GM12878 (cell line): Measurements from ENCODE around the gene FAM13C. TPM values are rescaled to one million over a fixed set of nuclear protein-coding genes. Genes with fewer than 3 reads are reported as not detected.

Source experiments
- ATAC-seq: fragments of 200-7000 bp; cut with Tn5 transposase; 3 replicates; pipeline ENCODE4 v1.9.1; 2020; ENCODE audit warnings: mild to moderate bottlenecking, moderate library complexity
- BruUV-seq: library from RNA; stranded (reverse); fragments of 400-500 nt; replicated peaks from 2 replicates; lab custom pipeline; 2021; lab: Mats Ljungman, UMichigan
- CTCF ChIA-PET: fragments of 300-600 bp; sonication (Branson Sonifier 250); formaldehyde crosslinking; extraction: SDS; loops from one replicate; lab custom pipeline; 2021; ENCODE audit warnings: inconsistent platforms; lab: Yijun Ruan, JAX
- POLR2A ChIA-PET: fragments of 350-600 bp; formaldehyde crosslinking; extraction: SDS; loops from one replicate; lab custom pipeline; 2021; ENCODE audit warnings: inconsistent platforms; lab: Charles Lee
- RAD21 ChIA-PET: fragments of 300-600 bp; sonication (Branson Sonifier 250); formaldehyde crosslinking; loops from one replicate; lab custom pipeline; 2023; ENCODE audit warnings: antibody characterized with exemption; ENCODE audit not compliant: unreplicated experiment; lab: Charles Lee
- SMC1A ChIA-PET: fragments of 300-600 bp; sonication (Branson Sonifier 250); formaldehyde crosslinking; loops from one replicate; lab custom pipeline; 2023; ENCODE audit not compliant: unreplicated experiment, uncharacterized antibody; lab: Charles Lee
- DNase-seq: peaks from one replicate; pipeline ENCODE4 v3.0.0-alpha.2; 2011; ENCODE audit warnings: low read depth, low spot score
- FAIRE-seq: peaks from 3 replicates; lab custom pipeline; 2011; peaks lifted over from hg19 to GRCh38; lab: Jason Lieb, UNC
- H2AFZ ChIP-seq: 2 replicates; pipeline ENCODE4 v1.6.0; 2011; ENCODE audit warnings: low read depth, low read length, control low read depth; ENCODE audit not compliant: control insufficient read depth
- H3K27ac ChIP-seq: 2 replicates; pipeline ENCODE4 v1.5.1; 2011; ENCODE audit warnings: control low read depth; ENCODE audit not compliant: control insufficient read depth, insufficient read depth
- H3K27me3 ChIP-seq, 2 experiments: replicated peaks in 1 of 2; 2 replicates each; pipeline versions ENCODE4 v1.6.0 to v1.6.1; 2011; ENCODE audit warnings: low read length in 1 of 2; ENCODE audit not compliant: control insufficient read depth in 2 of 2, insufficient read depth in 2 of 2
- H3K36me3 ChIP-seq, 2 experiments: 2 replicates each; pipeline ENCODE4 v1.5.1; 2011; ENCODE audit warnings: low read length in 1 of 2; ENCODE audit not compliant: control insufficient read depth in 2 of 2, insufficient read depth in 2 of 2
- H3K4me1 ChIP-seq: 2 replicates; pipeline ENCODE4 v1.6.1; 2011; ENCODE audit warnings: mild to moderate bottlenecking, low read length, moderate library complexity, mixed read lengths; ENCODE audit not compliant: control insufficient read depth, insufficient read depth
- H3K4me2 ChIP-seq: 2 replicates; pipeline ENCODE4 v1.6.0; 2011; ENCODE audit warnings: control low read depth; ENCODE audit not compliant: control insufficient read depth, insufficient read depth
- H3K4me3 ChIP-seq: fragments of 200-600 bp; sonication (generic); 2 replicates; pipeline ENCODE4 v1.5.1; 2016
- H3K79me2 ChIP-seq: 2 replicates; pipeline ENCODE4 v1.6.0; 2011; ENCODE audit warnings: low read length; ENCODE audit not compliant: control insufficient read depth, insufficient read depth
- H3K9ac ChIP-seq: 2 replicates; pipeline ENCODE4 v1.8.0; 2011; ENCODE audit warnings: low read length, control low read depth, mixed read lengths; ENCODE audit not compliant: control insufficient read depth, insufficient read depth
- H3K9me3 ChIP-seq: replicated peaks from 3 replicates; pipeline ENCODE4 v1.5.1; 2011; ENCODE audit warnings: mild to moderate bottlenecking, low read length; ENCODE audit not compliant: control insufficient read depth, insufficient read depth
- H4K20me1 ChIP-seq: 2 replicates; pipeline ENCODE4 v1.6.0; 2011; ENCODE audit not compliant: control insufficient read depth, insufficient read depth
- BMI1 ChIP-seq: fragments of 450-650 bp; IDR thresholded peaks from 2 replicates; pipeline ENCODE4 v1.6.1; 2016; ENCODE audit warnings: mild to moderate bottlenecking, moderate library complexity, borderline replicate concordance
- CEBPB ChIP-seq, 2 experiments: fragments of 150-350 bp in 1 of 2; IDR thresholded peaks; 2 replicates each; pipeline ENCODE4 v1.6.1; 2012 to 2014; ENCODE audit warnings: low read depth in 2 of 2, low read length in 2 of 2, borderline replicate concordance in 1 of 2, inconsistent platforms in 1 of 2
- CREB1 ChIP-seq: IDR thresholded peaks from 2 replicates; pipeline ENCODE4 v1.6.1; 2012; ENCODE audit warnings: low read depth, mild to moderate bottlenecking, inconsistent platforms
- CUX1 ChIP-seq: IDR thresholded peaks from 2 replicates; pipeline ENCODE4 v1.6.1; 2012; ENCODE audit warnings: improper control_type of control experiment, low read depth, low read length; ENCODE audit not compliant: insufficient replicate concordance
- ETV6 ChIP-seq, 2 experiments: fragments of 450-650 bp in 1 of 2; IDR thresholded peaks in 1 of 2; conservative IDR thresholded peaks in 1 of 2; 2 replicates each; pipeline ENCODE4 v1.6.1; 2014; ENCODE audit warnings: antibody characterized with exemption in 1 of 2, borderline replicate concordance in 1 of 2, low read depth in 1 of 2, mild to moderate bottlenecking in 1 of 2, moderate library complexity in 1 of 2
- FOXM1 ChIP-seq: IDR thresholded peaks from 2 replicates; pipeline ENCODE4 v1.6.1; 2012; ENCODE audit warnings: low read depth, mild to moderate bottlenecking, inconsistent platforms, low read length, moderate library complexity
- GABPA ChIP-seq: IDR thresholded peaks from 2 replicates; pipeline ENCODE4 v1.6.1; 2014; ENCODE audit warnings: antibody characterized with exemption, low read depth, mild to moderate bottlenecking, inconsistent platforms
- IKZF2 ChIP-seq, 2 experiments: fragments of 450-650 bp; IDR thresholded peaks; 2 replicates each; pipeline ENCODE4 v1.6.1; 2017; ENCODE audit warnings: mild to moderate bottlenecking in 2 of 2, moderate library complexity in 2 of 2
- MTA3 ChIP-seq: IDR thresholded peaks from 2 replicates; pipeline ENCODE4 v1.6.1; 2012; ENCODE audit warnings: low read length, inconsistent platforms, borderline replicate concordance
- POLR2A ChIP-seq: IDR thresholded peaks from 2 replicates; pipeline ENCODE4 v1.6.1; 2011; ENCODE audit warnings: low read depth, mild to moderate bottlenecking, low read length
- RBBP5 ChIP-seq: fragments of 200-600 bp; sonication (generic); conservative IDR thresholded peaks from 2 replicates; pipeline ENCODE4 v1.6.1; 2016
- REST ChIP-seq: IDR thresholded peaks from 2 replicates; pipeline ENCODE4 v1.6.1; 2012; ENCODE audit warnings: mild to moderate bottlenecking, low read depth, low read length
- SIN3A ChIP-seq: IDR thresholded peaks from 2 replicates; pipeline ENCODE4 v1.6.1; 2012; ENCODE audit warnings: low read depth, low read length, improper control_type of control experiment
- STAT3 ChIP-seq: IDR thresholded peaks from 2 replicates; pipeline ENCODE4 v1.6.1; 2011; ENCODE audit warnings: low read depth, low read length, improper control_type of control experiment
- SUPT20H ChIP-seq: IDR thresholded peaks from 2 replicates; pipeline ENCODE4 v1.6.1; 2011; ENCODE audit warnings: low read depth, mild to moderate bottlenecking, low read length, moderate library complexity, borderline replicate concordance; ENCODE audit not compliant: control insufficient read depth
- YBX1 ChIP-seq: fragments of 450-650 bp; IDR thresholded peaks from 2 replicates; pipeline ENCODE4 v1.6.1; 2016; ENCODE audit warnings: antibody characterized with exemption
- WGBS: methylation state at CpG from one replicate; pipeline ENCODE4 v1.1.6; 2016; ENCODE audit warnings: low lambda C conversion rate; ENCODE audit not compliant: insufficient replicate concordance, insufficient coverage; ENCODE audit errors: missing lambda C conversion rate; 5-methylcytosine and 5-hydroxymethylcytosine counted together
- in situ Hi-C: fragments of 300-500 bp; cut with MboI; formaldehyde crosslinking; loops from 9 replicates; pipeline ENCODE4 v1.14.3; 2018; ENCODE audit warnings: mixed read lengths
- intact Hi-C: fragments of 100-400 bp; cut with micrococcal nuclease; formaldehyde crosslinking; loops from one replicate; pipeline ENCODE4 v1.14.2; 2022; ENCODE audit not compliant: unreplicated experiment
- polyA plus RNA-seq, 11 experiments: library from polyadenylated mRNA; depleted of rRNA in 4 of 11; unstranded in 6 of 11; stranded (reverse) in 5 of 11; fragments of >200 nt; fragmentation: Nextera tagmentation in 4 of 11; fragmentation: Illumina TruSeq in 1 of 11; extraction: Ambion mirVana in 4 of 11; extraction: Trizol in 1 of 11; gene quantifications; 1 replicate in 1 of 11; 2 replicates in 10 of 11; pipeline versions ENCODE4 v1.2.1 to v1.2.3, GENCODE V29; 2011 to 2016; ENCODE audit warnings: inconsistent platforms in 2 of 11, missing spikeins in 2 of 11, low read depth in 1 of 11
- total RNA-seq, 4 experiments: library from RNA; depleted of rRNA in 3 of 4; stranded (reverse); fragments of >200 nt in 3 of 4; fragmentation: Illumina TruSeq in 1 of 4; extraction: Trizol in 1 of 4; gene quantifications; 2 replicates each; pipeline versions ENCODE4 v1.2.1 to v1.2.3, GENCODE V29; 2013 to 2021

Gene FAM13C
- total and polyA plus RNA-seq, 10 of the 15 experiments (the other 5 are each of a cell fraction or from before 2014, with no cell fraction given) = 0.04 to 0.31 (median 0.13) TPM; not detected in 5

GRCh38 chr10:59234194-59234593 is 128.2 kb downstream of the FAM13C start:
- ATAC-seq (no peak), FAIRE-seq (no peak), DNase-seq (no peak)
- no peak overlapping the region for H3K4me3 ChIP-seq
- TF ChIP-seq STAT3 (no peak), CREB1 (no peak), SIN3A (no peak), FOXM1 (no peak), CUX1 (no peak), MTA3 (no peak), POLR2A (no peak), REST (no peak), RBBP5 (no peak), SUPT20H (no peak), YBX1 (no peak), CEBPB (IDR thresholded peaks at IDR 0.05; ENCODE audit: borderline replicate concordance in 1 of 2, low read depth in 2 of 2, low read length in 2 of 2) (no peak), GABPA (no peak), IKZF2 (IDR thresholded peaks at IDR 0.05) (no peak), BMI1 (no peak), ETV6 (conservative IDR thresholded peaks at IDR 0.05 in 1 of 2, IDR thresholded peaks at IDR 0.05 in 1 of 2; ENCODE audit: borderline replicate concordance in 1 of 2, low read depth in 1 of 2) (no peak)
- H4K20me1 ChIP-seq = no peaks in the 10 kb centered on the region
- H3K79me2 ChIP-seq = no peaks in the 10 kb centered on the region
- ChIA-PET CTCF (no interaction called here), RAD21 (no interaction called here), SMC1A (no interaction called here), POLR2A (no interaction called here)
- no peak overlapping the region for H2AFZ ChIP-seq
- intact Hi-C loops (no loop called here), in situ Hi-C loops (no loop called here)
- H3K9me3 ChIP-seq = no peaks in the 10 kb centered on the region
- WGBS = 33% methylated on average over 3 of the region's 3 CpGs
- H3K4me1 ChIP-seq = no peaks in the 10 kb centered on the region
- no peaks in the 10 kb centered on the region for H3K36me3 ChIP-seq
- H3K27me3 ChIP-seq = no peaks in the 10 kb centered on the region
- BruUV-seq = no TSS peak
- no peak overlapping the region for H3K9ac ChIP-seq
- no peak overlapping the region for H3K27ac ChIP-seq
- no peak overlapping the region for H3K4me2 ChIP-seq
